GM21447 (cell line): Measurements from ENCODE around the gene PDPR.
"Not testable (repeated sequence)": the region's sequence is repeated elsewhere in the genome, so short reads cannot be mapped to it uniquely, and the experiment has no call there.

Source experiments
- ATAC-seq: cut with Tn5 transposase; IDR thresholded peaks from one replicate; pipeline ENCODE4 v1.9.1; 2021; ENCODE audit not compliant: unreplicated experiment

The PDPR gene

DNA sequence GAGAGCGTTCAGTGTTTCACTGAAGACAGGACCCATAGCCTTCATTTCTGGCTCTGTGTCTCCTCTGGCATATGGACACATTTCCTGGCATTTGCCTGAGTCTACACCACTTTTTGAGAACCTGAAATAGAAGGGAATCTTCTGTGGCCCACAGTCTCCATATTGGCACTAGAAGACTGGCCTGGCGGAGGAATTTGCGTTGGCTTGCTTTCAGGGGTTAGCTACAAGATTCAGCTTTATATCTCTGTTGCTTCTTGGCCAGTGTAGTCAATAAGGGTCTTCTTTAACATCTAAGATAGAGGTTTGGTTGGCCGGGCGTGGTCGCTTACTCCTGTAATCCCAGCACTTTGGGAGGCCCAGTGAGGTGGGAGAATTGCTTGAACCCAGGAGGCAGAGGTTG, 46.7 kb downstream of the PDPR start:
- ATAC-seq, result no peak

DNA sequence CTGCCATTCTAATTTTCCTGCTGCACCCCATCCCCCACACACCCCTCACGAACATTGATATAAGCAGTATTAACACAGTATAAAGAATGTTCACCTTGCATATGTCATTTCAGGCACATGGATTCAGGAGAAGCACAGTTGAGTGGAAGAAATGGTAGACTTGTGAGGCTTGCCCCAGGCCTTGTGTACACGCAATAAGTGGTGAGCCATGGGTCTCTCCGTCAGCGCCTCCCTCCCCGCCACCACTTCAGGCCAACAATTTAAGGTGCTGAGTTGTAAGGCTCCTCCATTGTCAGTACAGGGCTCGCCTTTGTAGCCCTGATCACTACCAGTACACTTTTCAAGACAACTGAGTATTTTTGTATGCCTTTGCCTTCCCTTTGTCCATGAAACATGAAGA, 47.2 kb downstream of the PDPR start:
- ATAC-seq, result no peak

DNA sequence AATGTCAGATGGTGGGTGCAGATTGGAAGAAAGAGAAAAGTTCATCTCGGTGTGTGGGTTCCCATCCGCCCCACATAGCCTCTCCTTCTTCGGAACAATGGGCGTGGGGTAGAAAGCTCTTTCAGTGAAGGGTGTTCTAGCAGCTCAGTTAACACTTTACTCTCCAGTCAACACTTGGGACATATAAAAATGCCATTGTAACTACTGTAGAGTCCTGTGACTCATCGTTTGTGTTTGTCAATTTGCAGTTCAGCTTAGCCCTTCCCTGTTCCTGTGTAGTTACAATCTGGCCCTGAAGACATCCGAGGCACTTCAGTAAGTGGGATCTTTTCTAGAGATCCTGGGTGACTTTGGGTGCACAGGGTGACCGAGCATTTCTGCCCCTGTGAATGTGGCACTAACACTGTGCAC, 47.9 kb downstream of the PDPR start:
- no peak for ATAC-seq

DNA sequence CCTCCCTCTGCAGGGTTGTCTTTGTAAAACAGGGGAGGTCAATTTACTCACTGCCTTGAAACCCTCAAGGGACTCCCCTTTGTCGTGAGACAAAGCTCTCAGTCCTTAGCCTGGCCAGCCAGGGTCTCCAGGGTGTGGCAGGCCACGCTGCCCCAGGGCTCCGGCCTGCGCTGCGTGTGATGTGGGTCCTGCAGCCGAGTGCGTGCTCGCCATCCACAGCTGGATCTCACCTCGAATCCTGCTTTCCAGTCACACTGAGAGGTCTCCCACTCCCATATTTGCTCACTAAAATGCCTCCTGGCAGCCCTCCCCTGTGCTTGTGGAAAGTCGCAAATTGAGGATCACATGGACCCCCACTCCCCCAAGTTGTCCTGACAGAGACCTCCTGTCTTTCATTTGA, 49.5 kb downstream of the PDPR start:
- no peak for ATAC-seq

DNA sequence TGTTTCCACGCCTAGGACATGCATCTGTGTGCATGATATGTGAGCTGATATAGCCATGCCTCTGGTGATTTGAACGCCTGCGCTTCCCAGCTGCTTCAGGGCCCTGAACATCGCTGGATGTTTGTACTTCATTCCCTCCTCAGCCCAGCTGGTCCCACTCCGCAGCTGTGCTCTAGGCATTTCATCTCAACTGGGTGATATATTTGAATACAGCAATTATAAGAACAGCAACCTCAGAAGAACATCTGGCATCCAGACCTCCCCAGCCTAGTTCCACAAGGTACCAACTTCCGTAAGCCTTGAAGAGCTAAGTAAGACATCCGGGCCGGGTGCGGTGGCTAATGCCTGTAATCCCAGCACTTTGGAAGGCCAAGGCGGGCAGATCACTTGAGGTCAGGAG, 52.6 kb downstream of the PDPR start:
- not testable (repeated sequence) for ATAC-seq

DNA sequence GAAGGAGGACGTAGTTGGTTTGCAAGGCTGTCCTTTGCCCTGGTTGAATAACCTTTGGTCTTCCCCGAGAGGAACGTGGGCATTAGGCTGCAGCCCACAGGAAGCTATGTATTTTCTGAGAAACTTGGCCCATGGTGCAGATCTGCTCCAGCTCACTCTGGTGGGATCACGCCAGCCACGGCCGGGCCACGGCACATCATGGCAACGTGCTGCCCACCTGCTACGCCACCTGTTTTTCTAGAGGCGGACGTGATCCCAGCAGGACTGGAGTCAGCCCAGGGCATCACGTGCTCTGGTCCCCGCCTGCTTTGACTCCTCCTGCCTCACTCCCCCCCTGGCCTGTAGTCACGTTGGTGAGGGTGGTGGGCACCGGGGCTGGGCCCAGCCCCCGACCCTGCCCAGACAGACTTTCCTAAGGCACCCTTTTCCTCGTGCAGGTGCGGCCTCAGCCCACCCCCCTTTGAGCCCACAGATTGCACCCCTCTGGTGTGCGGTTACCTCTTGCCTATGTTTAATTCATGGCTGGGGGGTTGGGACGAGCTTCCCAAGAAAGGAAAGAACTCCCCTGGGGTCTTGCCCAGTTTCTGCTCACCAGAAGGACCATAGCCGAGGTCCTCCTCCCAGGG, 59.2 kb downstream of the PDPR start, which contains the start of gene CLEC18C:
Gene CLEC18C (plus strand): TSS at position 576 of the 626 bp plus-strand sequence. CDS start 492 bp downstream, outside the sequence.
- ATAC-seq, result not testable (repeated sequence)

DNA sequence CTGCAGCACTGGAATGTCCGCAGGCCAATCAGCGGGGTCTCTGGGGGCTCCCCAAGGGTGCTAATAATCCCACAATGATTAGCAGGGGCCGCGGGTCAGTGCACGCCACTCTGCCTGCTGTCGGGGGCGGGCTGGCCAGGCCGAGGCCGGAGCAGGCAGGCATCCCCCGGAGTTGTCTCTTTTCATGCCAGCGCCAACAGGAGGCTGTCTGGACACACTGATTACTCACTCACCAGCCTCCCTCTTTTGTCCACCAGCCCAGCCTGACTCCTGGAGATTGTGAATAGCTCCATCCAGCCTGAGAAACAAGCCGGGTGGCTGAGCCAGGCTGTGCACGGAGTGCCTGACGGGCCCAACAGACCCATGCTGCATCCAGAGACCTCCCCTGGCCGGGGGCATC, 59.8 kb downstream of the PDPR start:
- not testable (repeated sequence) for ATAC-seq

DNA sequence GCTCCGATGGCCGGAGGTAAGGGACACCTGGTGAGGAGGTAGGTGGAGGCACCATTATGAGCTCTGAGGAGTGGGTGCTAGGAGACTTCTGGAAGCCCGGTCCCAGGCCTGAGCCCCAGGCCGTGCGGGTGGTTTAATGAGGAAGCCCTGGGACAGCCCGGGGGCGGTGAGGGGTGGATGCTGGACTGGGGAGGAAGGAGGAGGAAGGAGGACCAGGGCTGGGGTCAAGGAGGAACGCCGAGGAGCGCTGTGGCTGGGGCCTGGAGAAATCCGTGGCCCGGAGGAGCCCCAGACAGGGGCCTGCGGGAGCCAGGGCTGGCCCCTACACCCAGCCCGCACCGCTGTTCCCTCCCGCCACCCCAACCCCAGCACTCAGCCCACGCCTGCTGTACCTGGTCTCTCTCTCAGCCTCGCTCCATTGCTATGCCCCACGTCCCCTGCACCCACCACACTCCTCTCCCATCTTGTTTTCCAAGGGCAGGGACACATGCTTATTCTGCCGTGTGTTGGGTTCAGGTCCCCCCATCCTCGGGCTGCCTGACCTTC, 60.3 kb downstream of the PDPR start:
- not testable (repeated sequence) for ATAC-seq

DNA sequence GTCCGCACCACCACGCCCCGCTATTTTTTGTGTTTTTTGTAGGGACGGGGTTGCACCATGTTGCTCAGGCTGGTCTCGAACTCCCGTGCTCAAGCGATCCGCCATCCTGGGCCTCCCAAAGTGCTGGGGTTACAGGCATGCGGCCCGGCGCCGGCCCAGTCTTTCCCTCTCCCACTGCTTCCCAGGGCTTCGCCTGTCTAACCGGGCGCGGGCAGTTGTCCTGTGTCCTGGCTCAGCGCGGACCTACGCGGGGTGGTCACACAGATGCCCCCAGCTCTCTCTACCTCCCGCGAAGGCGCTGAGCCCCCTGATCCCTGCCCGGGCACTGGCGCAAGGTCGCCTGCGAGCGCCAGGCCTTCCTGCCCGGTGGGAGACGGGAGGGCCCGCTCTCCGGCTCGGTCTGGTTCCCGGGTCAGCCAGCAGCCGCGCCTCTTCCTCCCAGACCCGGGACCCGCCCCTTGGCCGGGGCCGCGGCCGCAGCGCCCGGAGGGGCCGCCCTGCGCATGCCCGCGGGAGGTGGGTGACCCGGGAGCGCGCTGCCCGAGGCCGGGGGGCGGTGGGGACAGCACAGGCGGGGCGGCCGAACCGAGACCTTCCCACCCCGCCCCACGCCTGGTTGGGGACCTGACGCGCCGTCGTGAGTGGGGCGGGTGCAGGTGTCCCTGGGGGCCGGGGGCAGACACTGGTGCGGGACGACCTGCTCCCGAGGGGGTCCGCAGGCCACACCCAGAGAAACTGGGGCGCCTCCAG, 73.9 kb downstream of the PDPR start:
- ATAC-seq, result not testable (repeated sequence)

DNA sequence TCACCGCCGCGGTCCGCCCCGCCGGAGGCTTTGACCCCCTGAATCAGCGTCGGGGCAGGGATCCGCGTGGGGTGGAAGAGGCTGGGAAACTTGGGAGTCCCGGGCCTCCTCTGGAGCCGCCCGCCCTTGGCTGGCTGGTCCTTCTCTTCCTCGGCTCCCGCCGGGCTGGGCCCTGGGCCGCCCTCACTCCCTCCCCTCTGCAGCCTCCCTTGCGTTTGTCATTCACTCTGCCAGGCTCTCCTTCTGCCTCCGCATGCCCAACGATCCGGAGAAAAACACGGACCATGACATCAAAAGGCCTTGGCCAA, 74.4 kb downstream of the PDPR start:
- ATAC-seq, result not testable (repeated sequence)

DNA sequence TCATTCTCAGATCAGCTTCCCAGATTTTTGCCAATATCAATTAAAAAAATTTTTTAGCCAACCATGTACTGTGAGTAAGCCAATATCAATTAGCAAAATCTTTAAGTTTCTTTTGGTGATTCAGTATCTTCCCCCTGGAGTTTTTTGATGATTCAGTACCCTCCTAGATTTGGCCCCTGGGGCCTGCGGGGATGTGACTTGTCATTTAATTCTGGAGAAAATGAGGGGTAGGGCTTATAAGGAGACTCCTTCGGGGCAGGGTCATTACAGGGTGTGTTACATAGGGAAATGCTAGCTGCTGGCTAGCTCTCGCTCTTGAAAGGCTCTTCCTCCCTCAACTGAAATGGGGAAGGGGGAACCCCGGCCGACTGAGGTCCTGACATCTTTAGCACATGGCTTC, 76.4 kb downstream of the PDPR start:
- not testable (repeated sequence) for ATAC-seq

DNA sequence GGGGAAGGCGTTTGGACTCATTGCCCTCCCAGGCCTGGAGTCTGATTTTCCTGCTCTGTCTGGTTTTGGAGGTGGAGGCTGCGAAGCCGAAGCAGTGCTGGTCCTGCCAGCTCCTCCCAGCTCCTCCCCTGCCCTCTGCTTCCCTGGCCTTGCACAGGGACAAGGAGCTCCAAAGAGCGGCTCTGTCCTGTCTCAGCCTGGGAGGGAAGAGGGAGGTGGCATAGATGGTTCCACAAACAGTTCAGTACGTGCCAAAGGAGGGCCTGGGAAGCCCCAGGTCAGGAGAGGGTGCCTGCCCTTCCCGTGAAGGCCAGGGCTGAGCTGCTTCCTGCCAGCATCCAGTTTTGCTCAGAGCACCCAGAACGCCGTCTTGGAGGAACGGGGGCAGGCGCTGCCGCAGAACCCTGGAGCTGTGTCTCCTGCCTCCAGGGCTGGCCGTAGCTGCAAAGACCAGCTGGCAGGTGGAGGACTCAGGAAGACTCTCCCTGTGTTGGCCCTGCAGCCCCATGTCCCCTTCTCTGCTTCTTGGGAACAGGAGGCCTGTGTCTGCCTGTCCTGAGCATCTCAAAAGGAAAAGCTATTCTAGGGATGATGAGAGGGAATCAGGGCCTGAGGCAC, 82.7 kb downstream of the PDPR start:
- ATAC-seq, result not testable (repeated sequence)

DNA sequence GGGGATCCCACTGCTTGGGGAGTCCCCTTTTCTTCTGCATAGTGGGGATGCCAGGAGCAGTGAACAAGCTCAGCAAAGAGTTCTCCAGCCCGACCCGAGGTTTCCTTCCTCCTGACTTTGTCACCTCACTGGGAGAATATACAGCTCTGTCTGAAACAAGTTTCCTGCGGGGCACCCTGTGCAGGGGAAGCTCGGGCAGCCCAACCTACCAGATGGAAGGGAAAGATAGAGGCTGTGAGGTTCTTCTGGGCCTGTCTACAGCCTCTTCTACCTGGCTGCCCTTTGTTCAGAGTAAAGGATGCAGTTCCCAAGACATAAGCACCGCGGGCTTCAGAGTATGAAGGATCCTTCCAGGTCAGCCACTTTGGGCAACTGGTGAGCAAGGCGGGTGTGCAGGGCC, 83.5 kb downstream of the PDPR start:
- not testable (repeated sequence) for ATAC-seq

DNA sequence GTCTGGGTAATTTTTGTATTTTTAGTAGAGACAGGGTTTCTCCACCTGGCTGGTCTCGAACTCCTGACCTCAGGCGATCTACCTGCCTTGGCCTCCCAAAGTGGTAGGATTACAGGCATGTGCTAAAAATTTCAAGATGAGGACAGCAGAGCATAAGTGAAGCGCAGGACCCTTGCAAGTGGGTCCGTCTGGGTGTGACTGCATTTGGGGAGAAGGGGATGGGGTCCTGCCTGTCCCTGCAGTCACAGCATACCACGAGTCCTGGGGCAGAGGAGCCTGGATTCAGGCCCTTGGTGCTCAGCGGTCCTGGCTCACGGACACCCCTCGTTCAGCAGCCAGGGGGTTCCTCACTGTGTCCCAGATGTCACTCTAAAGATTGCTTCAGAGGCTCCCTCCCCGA, 84.1 kb downstream of the PDPR start:
- ATAC-seq, result not testable (repeated sequence)

DNA sequence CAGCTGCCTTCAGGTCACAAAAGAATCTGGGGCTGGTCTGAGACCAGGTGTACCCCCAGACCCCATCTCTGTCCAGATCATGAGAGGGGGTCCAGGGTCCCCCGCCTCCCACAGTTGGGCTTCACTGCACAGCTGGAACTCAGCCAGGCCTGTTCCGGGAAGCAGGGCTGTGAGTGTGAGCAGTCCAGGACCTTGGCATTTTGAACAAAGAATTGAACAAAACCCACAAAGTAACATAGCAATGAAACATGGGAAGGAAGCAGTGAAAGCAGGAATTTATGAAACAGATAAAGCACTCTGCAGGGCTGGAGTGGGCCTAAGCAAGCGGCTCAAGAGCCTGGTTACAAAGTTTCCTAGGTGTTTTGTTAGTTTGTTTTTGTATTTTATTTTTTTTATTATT, 84.5 kb downstream of the PDPR start:
- not testable (repeated sequence) for ATAC-seq

DNA sequence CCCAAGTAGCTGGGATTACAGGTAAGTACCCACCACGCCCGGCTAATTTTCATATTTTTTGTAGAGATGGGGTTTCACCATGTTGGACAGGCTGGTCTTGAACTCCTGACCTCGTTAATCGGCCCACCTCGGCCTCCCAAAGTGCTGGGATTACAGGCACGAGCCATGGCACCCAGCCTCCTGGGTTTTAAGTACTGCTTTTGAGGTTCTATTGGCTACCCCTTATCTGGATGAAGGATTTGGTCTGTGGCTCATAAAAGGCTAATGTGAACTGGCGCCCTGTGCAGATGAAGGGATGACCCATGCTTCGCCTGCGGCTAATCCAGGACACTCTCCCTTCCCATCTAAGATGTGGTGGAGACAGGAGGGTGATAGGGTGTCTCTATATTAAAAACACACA, 85.0 kb downstream of the PDPR start:
- ATAC-seq, result not testable (repeated sequence)

DNA sequence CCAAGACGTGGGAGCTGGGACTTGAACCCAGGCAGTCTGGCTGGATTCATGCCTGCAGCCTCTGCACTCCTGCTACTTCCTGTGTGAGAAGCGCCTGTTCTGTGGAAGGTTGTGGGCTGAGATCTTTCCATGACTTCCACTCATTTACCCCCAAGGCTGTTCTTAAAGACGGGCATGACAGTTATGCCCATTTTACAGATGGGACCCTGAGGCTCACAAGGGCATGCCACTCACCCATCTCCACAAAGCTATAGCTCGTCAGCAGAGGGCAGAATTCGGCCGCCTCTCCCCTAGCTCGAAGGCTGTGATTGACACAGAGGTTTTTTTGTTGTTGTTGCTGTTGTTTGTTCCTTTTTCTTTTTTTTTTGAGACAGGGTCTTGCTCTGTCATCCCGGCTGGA, 85.9 kb downstream of the PDPR start:
- ATAC-seq, result not testable (repeated sequence)

DNA sequence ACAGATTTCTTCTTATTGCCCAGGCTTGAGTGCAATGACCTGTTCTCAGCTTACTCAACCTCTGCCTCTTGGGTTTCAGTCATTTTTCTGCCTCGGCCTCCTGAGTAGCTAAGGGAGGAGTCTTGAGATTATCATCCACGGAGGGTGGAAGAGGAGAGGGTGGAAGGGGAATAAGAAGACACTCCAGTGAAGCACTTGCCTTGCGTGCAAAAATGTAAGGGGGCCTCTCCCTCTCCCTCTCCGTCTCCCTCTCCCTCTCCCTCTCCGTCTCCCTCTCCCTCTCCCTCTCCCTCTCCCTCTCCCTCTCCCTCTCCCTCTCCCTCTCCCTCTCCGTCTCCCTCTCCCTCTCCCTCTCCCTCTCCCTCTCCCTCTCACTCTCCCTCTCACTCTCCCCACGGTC, 89.4 kb downstream of the PDPR start:
- not testable (repeated sequence) for ATAC-seq

DNA sequence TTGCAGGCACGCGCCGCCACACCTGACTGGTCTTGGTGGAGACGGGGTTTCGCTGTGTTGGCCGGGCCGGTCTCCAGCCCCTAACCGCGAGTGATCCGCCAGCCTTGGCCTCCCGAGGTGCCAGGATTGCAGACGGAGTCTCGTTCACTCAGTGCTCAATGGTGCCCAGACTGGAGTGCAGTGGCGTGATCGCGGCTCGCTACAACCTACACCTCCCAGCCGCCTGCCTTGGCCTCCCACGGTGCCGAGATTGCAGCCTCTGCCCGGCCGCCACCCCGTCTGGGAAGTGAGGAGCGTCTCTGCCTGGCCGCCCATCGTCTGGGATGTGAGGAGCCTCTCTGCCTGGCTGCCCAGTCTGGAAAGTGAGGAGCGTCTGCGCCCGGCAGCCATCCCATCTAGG, 89.9 kb downstream of the PDPR start:
- ATAC-seq, result not testable (repeated sequence)

DNA sequence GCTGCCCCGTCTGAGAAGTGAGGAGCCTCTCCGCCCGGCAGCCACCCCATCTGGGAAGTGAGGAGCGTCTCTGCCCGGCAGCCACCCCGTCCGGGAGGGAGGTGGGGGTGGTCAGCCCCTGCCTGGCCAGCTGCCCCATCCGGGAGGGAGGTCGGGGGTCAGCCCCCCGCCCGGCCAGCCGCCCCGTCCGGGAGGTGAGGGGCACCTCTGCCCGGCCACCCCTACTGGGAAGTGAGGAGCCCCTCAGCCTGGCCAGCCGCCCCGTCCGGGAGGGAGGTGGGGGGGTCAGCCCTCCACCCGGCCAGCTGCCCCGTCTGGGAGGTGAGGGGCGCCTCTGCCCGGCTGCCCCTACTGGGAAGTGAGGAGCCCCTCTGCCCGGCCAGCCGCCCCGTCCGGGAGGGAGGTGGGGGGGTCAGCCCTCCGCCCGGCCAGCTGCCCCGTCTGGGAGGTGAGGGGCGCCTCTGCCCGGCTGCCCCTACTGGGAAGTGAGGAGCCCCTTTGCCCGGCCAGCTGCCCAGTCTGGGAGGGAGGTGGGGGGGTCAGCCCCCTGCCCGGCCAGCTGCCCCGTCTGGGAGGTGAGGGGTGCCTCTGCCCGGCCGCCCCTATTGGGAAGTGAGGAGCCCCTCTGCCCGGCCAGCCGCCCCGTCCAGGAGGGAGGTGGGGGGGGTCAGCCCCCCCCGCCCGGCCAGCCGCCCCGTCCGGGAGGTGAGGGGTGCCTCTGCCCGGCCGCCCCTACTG, 90.7 kb downstream of the PDPR start:
- ATAC-seq, result not testable (repeated sequence)

DNA sequence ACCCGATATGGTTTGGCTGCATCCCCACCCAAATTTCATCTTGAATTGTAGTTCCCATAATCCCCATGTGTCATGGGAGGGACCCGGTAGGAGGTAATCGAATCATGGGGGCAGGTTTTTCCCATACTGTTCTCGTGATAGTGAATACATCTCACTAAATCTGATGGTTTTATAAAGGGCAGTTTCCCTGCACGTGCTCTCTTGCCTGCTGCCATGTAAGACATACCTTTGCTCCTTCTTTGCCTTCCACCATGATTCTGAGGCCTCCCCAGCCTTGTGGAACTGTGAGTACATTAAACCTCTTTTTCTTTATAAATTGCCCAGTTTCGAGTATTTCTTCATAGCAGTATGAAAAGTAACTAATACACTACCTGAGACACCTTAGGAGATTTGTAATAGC, 92.2 kb downstream of the PDPR start:
- not testable (repeated sequence) for ATAC-seq
